Natural killer cell (primary cell): ENCODE data around the gene TMEM242. TPM values are rescaled to one million over a fixed set of nuclear protein-coding genes. Genes with fewer than 3 reads are reported as not detected.

Source experiments
- ATAC-seq, 3 donors: fragments of 150-1000 bp in 2 of 3; fragments of 200-7000 bp in 1 of 3; cut with Tn5 transposase; 1 replicate in 1 of 3; 2 replicates in 2 of 3; pipeline ENCODE4 v1.10.0; 2021; ENCODE audit warnings: mild to moderate bottlenecking in 2 of 3, moderate library complexity in 2 of 3
- DNase-seq, 2 donors: peaks; one replicate each; pipeline versions ENCODE4 v3.0.0 to v3.0.0-alpha.2; 2013 to 2021; ENCODE audit warnings: mixed read lengths in 1 of 2
- H3K27ac ChIP-seq: one replicate; pipeline ENCODE4 v1.5.1; 2013; ENCODE audit warnings: mild to moderate bottlenecking, low read length
- H3K27me3 ChIP-seq: one replicate; pipeline ENCODE4 v1.6.1; 2013; ENCODE audit warnings: low read length; ENCODE audit not compliant: control insufficient read depth, insufficient read depth
- H3K36me3 ChIP-seq: one replicate; pipeline ENCODE4 v1.6.1; 2013; ENCODE audit warnings: low read length; ENCODE audit not compliant: control insufficient read depth, insufficient read depth
- H3K4me1 ChIP-seq: one replicate; pipeline ENCODE4 v1.6.1; 2013; ENCODE audit warnings: low read length; ENCODE audit not compliant: control insufficient read depth, insufficient read depth
- H3K4me3 ChIP-seq: one replicate; pipeline ENCODE4 v1.5.1; 2013; ENCODE audit warnings: low read length
- H3K9me3 ChIP-seq: one replicate; pipeline ENCODE4 v1.6.1; 2013; ENCODE audit warnings: low read length; ENCODE audit not compliant: control insufficient read depth, insufficient read depth
- H3K27ac Mint-ChIP-seq, 2 donors: one replicate each; pipeline ENCODE4 v1.8.0; 2022; ENCODE audit warnings: mild to moderate bottlenecking in 2 of 2, mixed read lengths in 2 of 2, moderate library complexity in 1 of 2
- H3K27me3 Mint-ChIP-seq, 2 donors: one replicate each; pipeline ENCODE4 v1.8.0; 2022; ENCODE audit warnings: low read depth in 2 of 2, mixed read lengths in 2 of 2
- H3K36me3 Mint-ChIP-seq: one replicate; pipeline ENCODE4 v1.8.0; 2022; ENCODE audit warnings: mixed read lengths
- H3K4me1 Mint-ChIP-seq, 2 donors: one replicate each; pipeline ENCODE4 v1.8.0; 2022; ENCODE audit warnings: mixed read lengths in 2 of 2
- H3K4me3 Mint-ChIP-seq: one replicate; pipeline ENCODE4 v1.8.0; 2022; ENCODE audit warnings: mild to moderate bottlenecking, moderate library complexity, mixed read lengths
- H3K9me3 Mint-ChIP-seq, 2 donors: one replicate each; pipeline ENCODE4 v1.8.0; 2022; ENCODE audit warnings: mixed read lengths in 2 of 2
- CTCF ChIP-seq: fragments of 200-600 bp; IDR thresholded peaks from one replicate; pipeline ENCODE4 v1.8.0; 2022; ENCODE audit warnings: antibody characterized with exemption
- WGBS: methylation state at CpG from one replicate; pipeline ENCODE4 v1.1.7; 2013; ENCODE audit warnings: missing lambda C conversion rate; ENCODE audit not compliant: insufficient coverage; 5-methylcytosine and 5-hydroxymethylcytosine counted together
- intact Hi-C: fragments of 100-400 bp; cut with micrococcal nuclease; formaldehyde crosslinking; loops from one replicate; pipeline ENCODE4 v1.14.2; 2022
- total RNA-seq, 4 donors: library from RNA; stranded (reverse); fragments of 120-200 nt in 1 of 4; gene quantifications; one replicate each; pipeline versions ENCODE4 v1.2.3 to v1.2.4, GENCODE V29; 2013 to 2022

Gene TMEM242
- 10 to 100 TPM; 18.5 to 24.8 (median 19.8) TPM for total RNA-seq
- total RNA-seq (2013) = 14.0 TPM

- Mint-ChIP-seq H3K9me3 (no peaks in the 10 kb centered on the region), H3K27ac (peak within 1 kb of the TSS; percentile 88 to 89), H3K27me3 (peaks cover 3 to 15% of the 10 kb centered on the region in 2 donors), H3K36me3 (no peaks in the 10 kb centered on the region), H3K4me3 (peak within 1 kb of the TSS; percentile 98), H3K4me1 (peaks cover 19 to 20% of the 10 kb centered on the region in 2 donors)
- Histone ChIP-seq H3K27me3 (no peaks in the 10 kb centered on the region), H3K4me3 (peak within 1 kb of the TSS; percentile 81), H3K36me3 (peaks cover 3% of the 10 kb centered on the region), H3K4me1 (peaks cover 13% of the 10 kb centered on the region), H3K27ac (peak within 1 kb of the TSS; percentile 72), H3K9me3 (no peaks in the 10 kb centered on the region)
- DNase-seq = peak; percentile 87 to 91
- peak; percentile 96 to 99 (median 97) for ATAC-seq
- no peak for TF ChIP-seq CTCF
- intact Hi-C loops = loop anchor here (1.0 kb wide), 1 partner anchor 58 kb away; the partner anchor contains the start of gene ZDHHC14
- WGBS = 0% methylated on average over 42 of the region's 42 CpGs
Measured at GRCh38 chr6:157323255-157323965, at the start of gene TMEM242. TSS of gene TMEM242 (minus strand) at chr6:157323519. CDS start at chr6:157323499, 20 bp downstream.

- no peaks in the 10 kb centered on the region for H3K9me3 Mint-ChIP-seq
- TF ChIP-seq CTCF = no peak
- no peak overlapping the region for H3K4me3 ChIP-seq
- H3K4me3 Mint-ChIP-seq = no peak overlapping the region
- peaks cover 8% of the 10 kb centered on the region for H3K4me1 ChIP-seq
- H3K27ac Mint-ChIP-seq = no peak overlapping the region
- ATAC-seq = no peak
- no peaks in the 10 kb centered on the region for H3K36me3 Mint-ChIP-seq
- DNase-seq = no peak
- H3K27me3 ChIP-seq = peaks cover 5% of the 10 kb centered on the region
- H3K27ac ChIP-seq = no peak overlapping the region
- H3K36me3 ChIP-seq = no peaks in the 10 kb centered on the region
- no peaks in the 10 kb centered on the region for H3K9me3 ChIP-seq
- intact Hi-C loops = no loop called here
- peaks cover 16 to 17% of the 10 kb centered on the region in 2 donors for H3K27me3 Mint-ChIP-seq
- WGBS = 94% methylated on average over 9 of the region's 10 CpGs
- peaks cover 6% of the 10 kb centered on the region in 2 donors for H3K4me1 Mint-ChIP-seq
Measured at GRCh38 chr6:157372501-157373280, 49.4 kb upstream of the TMEM242 start.

GRCh38 chr6:157370755-157371154, 47.4 kb upstream of the TMEM242 start:
- ATAC-seq (no peak), DNase-seq (no peak)
- Mint-ChIP-seq H3K27ac (no peak overlapping the region), H3K27me3 (peaks cover 23 to 28% of the 10 kb centered on the region in 2 donors), H3K9me3 (no peaks in the 10 kb centered on the region), H3K4me3 (no peak overlapping the region), H3K36me3 (no peaks in the 10 kb centered on the region), H3K4me1 (peaks cover 6% of the 10 kb centered on the region in 2 donors)
- no peaks in the 10 kb centered on the region for H3K9me3 ChIP-seq
- H3K36me3 ChIP-seq = no peaks in the 10 kb centered on the region
- H3K27ac ChIP-seq = no peak overlapping the region
- peaks cover 8% of the 10 kb centered on the region for H3K4me1 ChIP-seq
- no peak for TF ChIP-seq CTCF
- H3K4me3 ChIP-seq = no peak overlapping the region
- WGBS = 92% methylated on average over 1 of the region's 1 CpG
- H3K27me3 ChIP-seq = peaks cover 6% of the 10 kb centered on the region
- intact Hi-C loops = no loop called here
